Natural killer cell (primary cell): ENCODE results near the gene PTPRM. TPM values are rescaled to one million over a fixed set of nuclear protein-coding genes. Genes with fewer than 3 reads are reported as not detected.

Experiments used
- ATAC-seq, 3 donors: fragments of 150-1000 bp in 2 of 3; fragments of 200-7000 bp in 1 of 3; cut with Tn5 transposase; 1 replicate in 1 of 3; 2 replicates in 2 of 3; pipeline ENCODE4 v1.10.0; 2021; ENCODE audit warnings: mild to moderate bottlenecking in 2 of 3, moderate library complexity in 2 of 3
- DNase-seq, 2 donors: peaks; one replicate each; pipeline versions ENCODE4 v3.0.0 to v3.0.0-alpha.2; 2013 to 2021; ENCODE audit warnings: mixed read lengths in 1 of 2
- H3K27ac ChIP-seq: one replicate; pipeline ENCODE4 v1.5.1; 2013; ENCODE audit warnings: mild to moderate bottlenecking, low read length
- H3K27me3 ChIP-seq: one replicate; pipeline ENCODE4 v1.6.1; 2013; ENCODE audit warnings: low read length; ENCODE audit not compliant: control insufficient read depth, insufficient read depth
- H3K36me3 ChIP-seq: one replicate; pipeline ENCODE4 v1.6.1; 2013; ENCODE audit warnings: low read length; ENCODE audit not compliant: control insufficient read depth, insufficient read depth
- H3K4me1 ChIP-seq: one replicate; pipeline ENCODE4 v1.6.1; 2013; ENCODE audit warnings: low read length; ENCODE audit not compliant: control insufficient read depth, insufficient read depth
- H3K4me3 ChIP-seq: one replicate; pipeline ENCODE4 v1.5.1; 2013; ENCODE audit warnings: low read length
- H3K9me3 ChIP-seq: one replicate; pipeline ENCODE4 v1.6.1; 2013; ENCODE audit warnings: low read length; ENCODE audit not compliant: control insufficient read depth, insufficient read depth
- H3K27ac Mint-ChIP-seq, 2 donors: one replicate each; pipeline ENCODE4 v1.8.0; 2022; ENCODE audit warnings: mild to moderate bottlenecking in 2 of 2, mixed read lengths in 2 of 2, moderate library complexity in 1 of 2
- H3K27me3 Mint-ChIP-seq, 2 donors: one replicate each; pipeline ENCODE4 v1.8.0; 2022; ENCODE audit warnings: low read depth in 2 of 2, mixed read lengths in 2 of 2
- H3K36me3 Mint-ChIP-seq: one replicate; pipeline ENCODE4 v1.8.0; 2022; ENCODE audit warnings: mixed read lengths
- H3K4me1 Mint-ChIP-seq, 2 donors: one replicate each; pipeline ENCODE4 v1.8.0; 2022; ENCODE audit warnings: mixed read lengths in 2 of 2
- H3K4me3 Mint-ChIP-seq: one replicate; pipeline ENCODE4 v1.8.0; 2022; ENCODE audit warnings: mild to moderate bottlenecking, moderate library complexity, mixed read lengths
- H3K9me3 Mint-ChIP-seq, 2 donors: one replicate each; pipeline ENCODE4 v1.8.0; 2022; ENCODE audit warnings: mixed read lengths in 2 of 2
- CTCF ChIP-seq: fragments of 200-600 bp; IDR thresholded peaks from one replicate; pipeline ENCODE4 v1.8.0; 2022; ENCODE audit warnings: antibody characterized with exemption
- WGBS: methylation state at CpG from one replicate; pipeline ENCODE4 v1.1.7; 2013; ENCODE audit warnings: missing lambda C conversion rate; ENCODE audit not compliant: insufficient coverage; 5-methylcytosine and 5-hydroxymethylcytosine counted together
- intact Hi-C: fragments of 100-400 bp; cut with micrococcal nuclease; formaldehyde crosslinking; loops from one replicate; pipeline ENCODE4 v1.14.2; 2022
- total RNA-seq, 4 donors: library from RNA; stranded (reverse); fragments of 120-200 nt in 1 of 4; gene quantifications; one replicate each; pipeline versions ENCODE4 v1.2.3 to v1.2.4, GENCODE V29; 2013 to 2022

Gene PTPRM
- total RNA-seq, 3 donors from 2014 or later (not counting 1 experiment from before 2014, with no cell fraction given): 5.0 to 13.2 (median 12.1) TPM

- Histone ChIP-seq H3K27me3 (no peaks in the 10 kb centered on the region), H3K4me3 (no peak overlapping the region), H3K36me3 (no peaks in the 10 kb centered on the region), H3K27ac (no peak overlapping the region), H3K4me1 (no peaks in the 10 kb centered on the region), H3K9me3 (peaks cover 5% of the 10 kb centered on the region)
- intact Hi-C loops: no loop called here
- no peak for ATAC-seq
- no peaks in the 10 kb centered on the region for H3K4me1 Mint-ChIP-seq
- peaks cover 3 to 17% of the 10 kb centered on the region in 2 donors for H3K9me3 Mint-ChIP-seq
- 87% methylated on average over 2 of the region's 3 CpGs for WGBS
- no peaks in the 10 kb centered on the region for H3K36me3 Mint-ChIP-seq
- H3K27ac Mint-ChIP-seq: no peak overlapping the region
- no peaks in the 10 kb centered on the region for H3K27me3 Mint-ChIP-seq
- no peak for TF ChIP-seq CTCF
- no peak for DNase-seq
- H3K4me3 Mint-ChIP-seq: no peak overlapping the region
Observed at GRCh38 chr18:7746106-7746505, 179.0 kb downstream of the PTPRM start.

GRCh38 chr18:7748251-7749007 lies 181.3 kb downstream of the PTPRM start:
- intact Hi-C loops: no loop called here
- Mint-ChIP-seq H3K36me3 (no peaks in the 10 kb centered on the region), H3K4me1 (no peaks in the 10 kb centered on the region), H3K27ac (no peak overlapping the region), H3K9me3 (peaks cover 3 to 17% of the 10 kb centered on the region in 2 donors), H3K27me3 (no peaks in the 10 kb centered on the region), H3K4me3 (no peak overlapping the region)
- no peak for TF ChIP-seq CTCF
- WGBS: 0% methylated on average over 1 of the region's 4 CpGs
- DNase-seq: no peak
- no peaks in the 10 kb centered on the region for H3K36me3 ChIP-seq
- no peaks in the 10 kb centered on the region for H3K27me3 ChIP-seq
- peaks cover 5% of the 10 kb centered on the region for H3K9me3 ChIP-seq
- H3K4me3 ChIP-seq: no peak overlapping the region
- no peaks in the 10 kb centered on the region for H3K4me1 ChIP-seq
- no peak for ATAC-seq
- H3K27ac ChIP-seq: no peak overlapping the region

- 66% methylated on average over 2 of the region's 2 CpGs for WGBS
- no peak for TF ChIP-seq CTCF
- DNase-seq (no peak), ATAC-seq (no peak)
- Mint-ChIP-seq H3K4me1 (no peaks in the 10 kb centered on the region), H3K36me3 (no peaks in the 10 kb centered on the region), H3K27ac (no peak overlapping the region), H3K4me3 (no peak overlapping the region), H3K27me3 (no peaks in the 10 kb centered on the region), H3K9me3 (peaks cover 3 to 19% of the 10 kb centered on the region in 2 donors)
- Histone ChIP-seq H3K27ac (no peak overlapping the region), H3K36me3 (no peaks in the 10 kb centered on the region), H3K27me3 (no peaks in the 10 kb centered on the region), H3K9me3 (peaks cover 5% of the 10 kb centered on the region), H3K4me1 (no peaks in the 10 kb centered on the region), H3K4me3 (no peak overlapping the region)
- intact Hi-C loops: no loop called here
Observed at GRCh38 chr18:7749008-7749405, 181.9 kb downstream of the PTPRM start.

- no peaks in the 10 kb centered on the region for H3K27me3 ChIP-seq
- no peak for DNase-seq
Observed at GRCh38 chr18:7749510-7749981, 182.4 kb downstream of the PTPRM start.

More at GRCh38 chr18:7749510-7749981, 182.4 kb downstream of the PTPRM start:
- no peaks in the 10 kb centered on the region for H3K36me3 ChIP-seq
- no peak for TF ChIP-seq CTCF
- intact Hi-C loops: no loop called here
- Mint-ChIP-seq H3K27me3 (no peaks in the 10 kb centered on the region), H3K9me3 (peaks cover 3 to 17% of the 10 kb centered on the region in 2 donors), H3K4me3 (no peak overlapping the region), H3K27ac (no peak overlapping the region), H3K36me3 (no peaks in the 10 kb centered on the region), H3K4me1 (no peaks in the 10 kb centered on the region)
- 69% methylated on average over 2 of the region's 2 CpGs for WGBS
- H3K27ac ChIP-seq: no peak overlapping the region
- no peaks in the 10 kb centered on the region for H3K4me1 ChIP-seq
- no peak for ATAC-seq
- H3K4me3 ChIP-seq: no peak overlapping the region
- peaks cover 5% of the 10 kb centered on the region for H3K9me3 ChIP-seq
